WTC11 (cell line): ENCODE results near the gene PIP4K2A. TPM values are rescaled to one million over a fixed set of nuclear protein-coding genes. Genes with fewer than 3 reads are reported as not detected.

Experiments used
- ATAC-seq: fragments of 200-7000 bp; cut with Tn5 transposase; 2 replicates; pipeline ENCODE4 v1.10.0; 2021; ENCODE audit warnings: mild to moderate bottlenecking, moderate library complexity
- CTCF ChIA-PET: fragments of 300-600 bp; sonication (Branson Sonifier 250); formaldehyde crosslinking; loops from one replicate; lab custom pipeline; 2021; ENCODE audit warnings: antibody characterized with exemption; lab: Charles Lee
- POLR2A ChIA-PET: fragments of 350-600 bp; sonication (Branson Sonifier 250); formaldehyde crosslinking; loops from one replicate; lab custom pipeline; 2021; ENCODE audit warnings: antibody characterized with exemption; lab: Charles Lee
- DNase-seq: peaks from one replicate; pipeline ENCODE4 v3.0.0; 2021; ENCODE audit warnings: low spot score
- H3K27ac Mint-ChIP-seq: 2 replicates; pipeline ENCODE4 v1.8.0; 2021; ENCODE audit warnings: mixed read lengths
- H3K27me3 Mint-ChIP-seq: 2 replicates; pipeline ENCODE4 v1.8.0; 2021; ENCODE audit warnings: low read depth, mild to moderate bottlenecking, moderate library complexity, mixed read lengths
- H3K36me3 Mint-ChIP-seq: 2 replicates; pipeline ENCODE4 v1.8.0; 2021; ENCODE audit warnings: mixed read lengths
- H3K4me1 Mint-ChIP-seq: 2 replicates; pipeline ENCODE4 v1.8.0; 2022; ENCODE audit warnings: mixed read lengths
- H3K4me3 Mint-ChIP-seq: 2 replicates; pipeline ENCODE4 v1.8.0; 2021; ENCODE audit warnings: mild to moderate bottlenecking, moderate library complexity, mixed read lengths
- H3K9me3 Mint-ChIP-seq: 2 replicates; pipeline ENCODE4 v1.8.0; 2021; ENCODE audit warnings: mixed read lengths
- ATF1 ChIP-seq: sonication (generic); formaldehyde crosslinking; IDR thresholded peaks from 2 replicates; pipeline ENCODE4 v1.8.1; 2023; ENCODE audit warnings: mild to moderate bottlenecking, moderate library complexity, missing genetic modification reagents
- CBFB ChIP-seq: sonication (generic); formaldehyde crosslinking; IDR thresholded peaks from 2 replicates; pipeline ENCODE4 v1.8.1; 2022; ENCODE audit warnings: mild to moderate bottlenecking, low read depth, missing genetic modification reagents
- E2F4 ChIP-seq: sonication (generic); formaldehyde crosslinking; IDR thresholded peaks from 2 replicates; pipeline ENCODE4 v1.8.1; 2022; ENCODE audit warnings: low read depth, mild to moderate bottlenecking, moderate library complexity, missing genetic modification reagents, borderline replicate concordance
- ETV6 ChIP-seq: sonication (generic); formaldehyde crosslinking; IDR thresholded peaks from 2 replicates; pipeline ENCODE4 v1.8.1; 2022; ENCODE audit warnings: mild to moderate bottlenecking, missing genetic modification reagents
- FOXK1 ChIP-seq: sonication (generic); formaldehyde crosslinking; IDR thresholded peaks from 2 replicates; pipeline ENCODE4 v1.8.0; 2022; ENCODE audit warnings: mild to moderate bottlenecking, moderate library complexity, missing genetic modification reagents
- GTF2I ChIP-seq: fragments of 250-450 bp; sonication (Bioruptor Pico); conservative IDR thresholded peaks from 2 replicates; pipeline ENCODE4 v1.4.0; 2021; ENCODE audit warnings: mild to moderate bottlenecking
- IRF2 ChIP-seq: sonication (generic); formaldehyde crosslinking; IDR thresholded peaks from 2 replicates; pipeline ENCODE4 v1.8.0; 2022; ENCODE audit warnings: low read depth, missing genetic modification reagents, borderline replicate concordance
- MAX ChIP-seq: sonication (generic); formaldehyde crosslinking; IDR thresholded peaks from 2 replicates; pipeline ENCODE4 v1.8.0; 2022; ENCODE audit warnings: mild to moderate bottlenecking, missing genetic modification reagents
- MLX ChIP-seq: sonication (generic); formaldehyde crosslinking; IDR thresholded peaks from 2 replicates; pipeline ENCODE4 v1.8.1; 2023; ENCODE audit warnings: mild to moderate bottlenecking, missing genetic modification reagents, moderate library complexity
- MYBL2 ChIP-seq: sonication (generic); formaldehyde crosslinking; IDR thresholded peaks from 2 replicates; pipeline ENCODE4 v1.8.1; 2023; ENCODE audit warnings: mild to moderate bottlenecking, moderate library complexity, missing genetic modification reagents
- NFYB ChIP-seq: sonication (generic); formaldehyde crosslinking; conservative IDR thresholded peaks from 2 replicates; pipeline ENCODE4 v1.8.0; 2022; ENCODE audit warnings: low read depth, missing genetic modification reagents
- OVOL2 ChIP-seq: fragments of 250-450 bp; sonication (Bioruptor Pico); IDR thresholded peaks from 2 replicates; pipeline ENCODE4 v1.9.0; 2021; ENCODE audit warnings: mild to moderate bottlenecking, borderline replicate concordance
- RORB ChIP-seq: fragments of 250-450 bp; sonication (Bioruptor Pico); IDR thresholded peaks from 2 replicates; pipeline ENCODE4 v1.9.0; 2021; ENCODE audit warnings: mild to moderate bottlenecking
- TCF7 ChIP-seq: sonication (generic); formaldehyde crosslinking; IDR thresholded peaks from 2 replicates; pipeline ENCODE4 v1.8.0; 2022; ENCODE audit warnings: mild to moderate bottlenecking, low read depth, missing genetic modification reagents, moderate library complexity
- USF1 ChIP-seq: sonication (generic); formaldehyde crosslinking; IDR thresholded peaks from 2 replicates; pipeline ENCODE4 v1.8.0; 2022; ENCODE audit warnings: mild to moderate bottlenecking, missing genetic modification reagents
- USF2 ChIP-seq: sonication (generic); formaldehyde crosslinking; IDR thresholded peaks from 2 replicates; pipeline ENCODE4 v1.8.1; 2023; ENCODE audit warnings: mild to moderate bottlenecking, missing genetic modification reagents, moderate library complexity
- ZNF232 ChIP-seq: sonication (generic); formaldehyde crosslinking; IDR thresholded peaks from 2 replicates; pipeline ENCODE4 v1.8.0; 2022; ENCODE audit warnings: mild to moderate bottlenecking, missing genetic modification reagents
- ZNF281 ChIP-seq: sonication (generic); formaldehyde crosslinking; IDR thresholded peaks from 2 replicates; pipeline ENCODE4 v1.8.0; 2023; ENCODE audit warnings: mild to moderate bottlenecking, missing genetic modification reagents
- ZNF423 ChIP-seq: fragments of 250-450 bp; sonication (Bioruptor Pico); IDR thresholded peaks from 2 replicates; pipeline ENCODE4 v2.1.2; 2022; ENCODE audit warnings: mild to moderate bottlenecking, moderate library complexity
- ZNF512 ChIP-seq: sonication (generic); formaldehyde crosslinking; IDR thresholded peaks from 2 replicates; pipeline ENCODE4 v1.8.1; 2022; ENCODE audit warnings: missing genetic modification reagents, borderline replicate concordance
- ZNF671 ChIP-seq: fragments of 250-450 bp; sonication (Bioruptor Pico); IDR thresholded peaks from 2 replicates; pipeline ENCODE4 v1.8.0; 2021; ENCODE audit warnings: mild to moderate bottlenecking
- total RNA-seq: library from RNA; stranded (reverse); gene quantifications from 3 replicates; pipeline ENCODE4 v1.2.3, GENCODE V29; 2021

The PIP4K2A gene
- total RNA-seq, 1 experiment from 2014 or later, result 47.5 TPM

- H3K27me3 Mint-ChIP-seq, result no peaks in the 10 kb centered on the region
- H3K9me3 Mint-ChIP-seq, result peaks cover 20% of the 10 kb centered on the region
Measured at GRCh38 chr10:22611425-22612115, 102.8 kb downstream of the PIP4K2A start.

GRCh38 chr10:22610610-22611009 is 103.8 kb downstream of the PIP4K2A start:
- ChIA-PET POLR2A (no interaction called here), CTCF (interaction anchor here (1.0 to 1.7 kb wide), 8 partner anchors 8 to 425 kb away, joined by 3 to 7 read pairs (median 4); no protein-coding TSS in a partner anchor)
- peaks cover 66% of the 10 kb centered on the region for H3K4me1 Mint-ChIP-seq
- peaks cover 36% of the 10 kb centered on the region for H3K36me3 Mint-ChIP-seq
- H3K4me3 Mint-ChIP-seq, result no peak overlapping the region
- peak overlapping the region; percentile 89 for H3K27ac Mint-ChIP-seq
- peaks cover 20% of the 10 kb centered on the region for H3K9me3 Mint-ChIP-seq
- DNase-seq, result no peak
- ATAC-seq, result peak; percentile 36
- H3K27me3 Mint-ChIP-seq, result no peaks in the 10 kb centered on the region
- TF ChIP-seq E2F4 (CRISPR knock-in tag) (no peak), ETV6 (CRISPR knock-in tag) (no peak), ZNF232 (CRISPR knock-in tag) (no peak), RORB (CRISPR knock-in tag) (no peak), GTF2I (CRISPR knock-in tag) (no peak), USF1 (CRISPR knock-in tag) (no peak), ZNF671 (no peak), USF2 (no peak), FOXK1 (CRISPR knock-in tag) (no peak), ZNF423 (CRISPR knock-in tag) (no peak), IRF2 (CRISPR knock-in tag) (no peak), OVOL2 (CRISPR knock-in tag) (no peak)

More at GRCh38 chr10:22611425-22612115, 102.8 kb downstream of the PIP4K2A start:
- ATAC-seq (no peak), DNase-seq (no peak)
- Mint-ChIP-seq H3K27ac (no peak overlapping the region), H3K4me3 (no peak overlapping the region), H3K4me1 (peaks cover 74% of the 10 kb centered on the region), H3K36me3 (peaks cover 36% of the 10 kb centered on the region)
- POLR2A ChIA-PET, result no interaction called here
- CTCF ChIA-PET, result interaction anchor here (1.3 to 1.7 kb wide), 2 partner anchors 9 to 424 kb away, joined by 4 to 6 read pairs; no protein-coding TSS in a partner anchor
- TF ChIP-seq TCF7 (CRISPR knock-in tag) (no peak), USF2 (no peak), NFYB (no peak), OVOL2 (CRISPR knock-in tag) (no peak), MLX (CRISPR knock-in tag) (no peak), ATF1 (no peak), MAX (no peak), CBFB (CRISPR knock-in tag) (no peak), MYBL2 (CRISPR knock-in tag) (no peak), ZNF512 (CRISPR knock-in tag) (no peak), ZNF281 (CRISPR knock-in tag) (no peak)
